Fibroblast of skin of right biceps (primary cell): Measurements from ENCODE around the gene EPHB2.

ENCODE experiments used
- DNase-seq: peaks from one replicate; pipeline ENCODE4 v3.0.0-alpha.2; 2013

EPHB2 gene

GRCh38 chr1:22782406-22782805, 71.8 kb downstream of the EPHB2 start:
- no peak for DNase-seq

GRCh38 chr1:22784317-22784716, 73.7 kb downstream of the EPHB2 start:
- DNase-seq = no peak

GRCh38 chr1:22784737-22785136, 74.1 kb downstream of the EPHB2 start:
- no peak for DNase-seq

- DNase-seq = no peak
Observed at GRCh38 chr1:22786101-22786500, 75.5 kb downstream of the EPHB2 start.

- DNase-seq = no peak
Observed at GRCh38 chr1:22786719-22787489, 76.3 kb downstream of the EPHB2 start.

GRCh38 chr1:22787636-22788035, 77.0 kb downstream of the EPHB2 start:
- no peak for DNase-seq

- no peak for DNase-seq
Observed at GRCh38 chr1:22788254-22788661, 77.6 kb downstream of the EPHB2 start.

GRCh38 chr1:22789356-22789994, 78.8 kb downstream of the EPHB2 start:
- no peak for DNase-seq

- DNase-seq = no peak
Observed at GRCh38 chr1:22790232-22791008, 79.8 kb downstream of the EPHB2 start.

GRCh38 chr1:22791831-22792347, 81.2 kb downstream of the EPHB2 start:
- no peak for DNase-seq

- DNase-seq = no peak
Observed at GRCh38 chr1:22792396-22793160, 81.9 kb downstream of the EPHB2 start.

GRCh38 chr1:22793647-22794046, 83.0 kb downstream of the EPHB2 start:
- DNase-seq = no peak

- DNase-seq = no peak
Observed at GRCh38 chr1:22794647-22795365, 84.2 kb downstream of the EPHB2 start.

GRCh38 chr1:22795366-22795714, 84.7 kb downstream of the EPHB2 start:
- no peak for DNase-seq

GRCh38 chr1:22796642-22797041, 86.0 kb downstream of the EPHB2 start:
- DNase-seq = no peak

- no peak for DNase-seq
Observed at GRCh38 chr1:22798083-22798482, 87.4 kb downstream of the EPHB2 start.

GRCh38 chr1:22799971-22800370, 89.3 kb downstream of the EPHB2 start:
- DNase-seq = no peak

GRCh38 chr1:22800629-22801028, 90.0 kb downstream of the EPHB2 start:
- no peak for DNase-seq

- DNase-seq = no peak
Observed at GRCh38 chr1:22801347-22801746, 90.7 kb downstream of the EPHB2 start.

GRCh38 chr1:22801761-22802160, 91.1 kb downstream of the EPHB2 start:
- DNase-seq = no peak

- no peak for DNase-seq
Observed at GRCh38 chr1:22803833-22804232, 93.2 kb downstream of the EPHB2 start.

GRCh38 chr1:22804406-22804805, 93.8 kb downstream of the EPHB2 start:
- no peak for DNase-seq
